ENCODE measurements around the gene YES1.
"Not testable (repeated sequence)": the region's sequence is repeated elsewhere in the genome, so short reads cannot be mapped to it uniquely, and the experiment has no call there.

The YES1 gene

DNA sequence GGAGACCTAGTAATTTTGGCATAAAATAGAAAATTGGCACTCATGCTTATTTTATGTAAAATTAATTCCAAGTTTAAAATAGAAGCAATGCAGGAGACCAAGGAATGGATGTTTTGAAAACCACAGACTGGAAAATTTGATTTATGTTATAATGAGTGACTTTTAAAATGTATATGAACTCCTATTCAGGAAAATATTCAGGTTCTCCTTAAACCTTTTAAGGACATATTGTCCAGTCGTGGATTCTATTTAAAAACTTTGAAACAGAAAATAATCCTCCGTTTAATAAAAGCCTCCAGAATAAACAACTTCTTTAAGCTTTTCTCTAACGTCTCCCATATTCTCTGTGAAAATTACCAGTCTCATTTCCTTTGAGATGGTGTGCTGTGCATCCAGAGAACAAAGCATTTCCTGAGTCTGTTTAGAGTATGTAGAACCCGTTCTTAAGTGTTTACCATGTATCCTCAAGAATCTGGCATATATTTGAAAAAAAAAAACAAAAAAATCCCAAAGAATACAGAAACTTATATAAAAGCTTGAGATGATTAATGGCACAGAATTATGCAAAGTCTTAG, 8.6 kb upstream of the YES1 start:
- no peak for DNase-seq

DNA sequence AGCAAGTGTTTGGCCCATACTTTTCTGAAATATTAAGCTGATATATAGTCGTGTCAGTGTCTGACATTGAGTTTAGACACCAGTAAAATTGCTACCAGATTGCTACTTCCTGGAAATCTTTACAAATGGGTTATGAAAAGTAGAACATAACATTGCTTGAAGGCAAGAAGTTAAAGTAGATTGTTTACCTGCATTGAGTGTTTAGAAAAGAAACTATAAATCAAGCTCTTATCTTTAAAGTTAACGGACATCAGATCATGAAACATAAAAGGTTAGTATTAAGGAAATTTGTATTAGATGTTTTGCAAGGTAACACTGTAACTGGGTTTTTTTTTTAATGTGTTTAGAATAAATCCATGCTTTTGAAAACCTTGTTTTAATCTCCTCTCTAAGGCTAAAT, 4.8 kb upstream of the YES1 start:
- DNase-seq: no peak

DNA sequence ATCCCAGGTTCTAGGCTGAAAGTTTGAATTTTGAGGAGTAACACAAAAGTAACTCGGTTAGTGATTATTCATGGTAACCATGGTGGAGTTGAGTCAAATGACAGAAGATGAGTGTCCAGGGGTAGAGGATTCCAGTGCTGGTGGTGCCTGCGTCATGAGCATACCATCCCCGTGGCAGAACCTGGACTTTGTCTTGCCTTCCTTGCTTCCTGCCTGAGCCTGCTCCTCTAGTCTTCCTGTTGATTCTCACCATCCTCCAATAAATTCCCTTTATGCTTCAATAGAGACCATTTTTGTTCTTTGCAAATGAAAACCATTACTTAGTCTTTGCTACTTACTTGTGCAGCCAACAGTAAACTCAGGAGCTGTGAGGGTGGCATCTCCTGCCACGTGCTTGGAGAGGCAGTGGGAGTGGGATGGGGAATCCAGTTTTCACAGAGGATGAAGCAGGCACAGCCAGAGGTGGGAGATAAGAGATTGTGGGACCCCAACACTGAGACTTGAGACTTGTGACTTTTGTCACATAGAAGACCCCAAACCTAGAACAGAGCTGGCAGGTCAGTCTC, 4.1 kb upstream of the YES1 start:
- no peak for DNase-seq

DNA sequence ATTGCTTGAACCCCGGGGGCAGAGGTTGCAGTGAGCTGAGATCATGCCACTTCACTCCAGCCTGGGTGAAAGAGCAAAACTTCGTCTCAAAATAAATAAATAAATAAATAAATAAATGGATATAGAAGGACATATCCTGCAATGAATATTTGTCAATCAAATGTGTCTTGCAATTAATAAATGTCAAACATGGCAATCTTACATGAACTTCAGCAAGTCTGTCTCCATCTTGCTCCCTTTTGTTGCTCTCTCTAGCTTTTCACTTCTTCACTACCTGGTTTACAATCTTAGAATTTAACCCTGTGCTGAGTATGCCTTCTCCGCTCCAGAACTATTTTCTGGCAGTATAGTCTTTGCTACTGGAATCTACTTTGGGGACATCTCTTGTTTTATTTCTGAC, 3.3 kb upstream of the YES1 start:
- DNase-seq: no peak

DNA sequence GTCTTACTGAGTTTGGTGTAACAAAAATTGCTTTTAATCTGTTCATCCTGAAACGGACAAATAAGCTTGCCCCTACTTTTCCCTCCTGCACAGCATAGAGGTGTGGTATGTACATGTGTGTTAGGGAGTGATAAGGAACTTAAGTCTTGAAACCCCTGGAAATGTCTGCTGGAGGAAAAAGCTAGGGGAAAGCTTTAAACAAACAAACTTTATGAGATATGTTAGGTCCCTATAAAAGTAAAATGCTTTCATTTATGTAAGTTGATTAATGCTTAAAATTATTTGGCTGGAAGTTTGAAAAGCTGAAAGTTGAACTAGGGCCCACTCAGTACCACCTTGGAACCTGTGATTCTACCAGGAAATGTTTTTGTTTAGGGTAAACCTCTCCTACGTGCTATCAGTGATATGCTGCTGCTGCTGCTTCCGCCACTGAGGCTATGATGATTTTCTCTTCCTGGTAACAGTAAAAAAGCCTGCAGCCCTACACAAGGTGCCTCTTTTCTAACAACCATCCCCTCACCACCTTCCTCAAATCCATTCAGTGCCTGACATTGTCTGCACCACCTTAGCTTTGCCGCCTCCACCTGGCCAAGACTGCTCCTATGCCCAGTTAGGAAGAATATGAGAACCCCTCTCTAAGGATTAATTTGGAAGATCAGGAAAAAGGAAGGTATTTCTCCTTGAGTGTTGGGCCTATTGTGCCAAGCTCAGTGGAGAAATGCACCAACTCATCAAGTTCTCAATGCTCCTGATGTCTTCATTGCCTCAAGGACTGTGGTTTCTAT, 2.5 kb upstream of the YES1 start:
- no peak for DNase-seq

DNA sequence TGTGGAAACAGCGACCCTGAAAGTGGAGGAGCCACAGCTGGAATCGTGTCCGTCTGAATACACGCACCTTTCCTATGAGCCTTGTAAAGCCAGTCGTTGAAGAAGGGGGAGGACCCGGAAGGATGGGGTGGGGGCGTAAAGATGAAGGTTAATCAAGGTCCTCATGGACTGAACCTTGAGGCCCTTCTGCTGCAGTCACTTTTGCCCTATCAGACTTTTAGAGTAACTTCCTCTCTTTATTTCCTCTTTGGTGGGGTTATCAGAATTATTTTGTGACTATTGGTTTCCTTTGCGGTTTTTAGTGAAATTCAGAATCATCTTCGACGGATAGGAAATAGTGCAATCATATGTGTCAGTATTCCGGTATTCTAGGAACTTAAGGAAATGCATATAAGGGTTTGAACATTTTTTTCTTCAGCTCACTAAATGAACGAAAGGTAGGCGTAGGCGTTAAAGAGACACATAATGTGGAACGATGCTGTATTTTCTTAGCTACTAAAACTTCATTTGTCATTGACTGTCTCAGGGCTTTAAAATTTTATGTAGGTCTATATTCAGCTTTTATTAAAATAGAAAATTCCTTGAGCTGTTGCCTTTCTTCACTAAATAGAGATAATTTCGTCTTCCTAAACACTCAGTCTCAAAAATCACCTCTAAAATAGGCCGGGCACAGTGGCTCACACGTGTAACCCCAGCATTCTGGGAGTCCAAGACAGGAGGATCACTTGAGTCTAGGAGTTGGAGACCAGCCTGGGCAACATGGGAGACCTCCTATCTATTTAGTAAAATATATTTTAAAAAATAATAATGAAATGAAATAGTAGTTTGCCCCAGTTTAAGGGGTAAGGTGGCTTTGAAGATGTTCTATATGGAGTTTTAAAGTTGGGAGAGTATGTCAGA, 1.4 kb upstream of the YES1 start:
- no peak for DNase-seq

DNA sequence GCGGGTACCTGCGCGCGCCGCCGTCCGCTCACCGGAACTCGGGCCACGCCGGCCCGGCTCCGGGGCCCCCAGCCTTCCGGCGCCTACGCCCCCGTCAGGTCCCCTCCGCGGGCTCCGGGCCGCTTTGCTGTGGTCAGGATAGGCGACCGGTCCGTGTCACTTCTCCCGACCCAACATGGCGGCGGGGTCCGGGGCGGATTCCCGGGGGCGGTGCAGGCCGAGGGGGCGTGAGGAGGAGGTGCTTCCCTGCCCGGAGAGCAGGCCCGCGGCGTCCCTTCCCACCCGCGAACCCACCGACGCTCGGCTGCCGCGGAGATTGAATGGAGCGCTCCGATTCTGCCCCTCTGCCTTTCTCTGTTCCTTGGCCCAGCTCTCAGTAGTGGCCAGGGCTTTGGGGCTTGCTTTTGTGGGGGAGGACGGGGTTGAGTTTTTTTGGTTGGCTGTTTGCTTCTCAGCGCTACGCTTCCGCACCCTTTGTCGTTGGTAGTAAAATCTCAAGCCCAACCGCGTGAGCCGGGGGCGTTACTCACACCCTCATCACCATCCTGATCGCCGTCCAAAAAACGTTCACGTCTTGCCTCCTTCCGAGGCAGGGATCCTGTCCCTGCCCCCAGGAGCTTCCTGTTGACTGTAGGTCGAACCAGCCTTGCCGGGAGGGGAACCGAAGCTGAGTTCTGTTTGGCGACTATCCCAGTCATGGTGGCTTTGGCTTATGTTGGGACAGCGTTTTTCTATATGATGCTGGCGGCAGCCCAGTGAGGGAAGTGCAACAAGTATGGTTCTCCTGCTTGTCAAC, 532 bp upstream of the YES1 start:
- peak; percentile 85 for DNase-seq

DNA sequence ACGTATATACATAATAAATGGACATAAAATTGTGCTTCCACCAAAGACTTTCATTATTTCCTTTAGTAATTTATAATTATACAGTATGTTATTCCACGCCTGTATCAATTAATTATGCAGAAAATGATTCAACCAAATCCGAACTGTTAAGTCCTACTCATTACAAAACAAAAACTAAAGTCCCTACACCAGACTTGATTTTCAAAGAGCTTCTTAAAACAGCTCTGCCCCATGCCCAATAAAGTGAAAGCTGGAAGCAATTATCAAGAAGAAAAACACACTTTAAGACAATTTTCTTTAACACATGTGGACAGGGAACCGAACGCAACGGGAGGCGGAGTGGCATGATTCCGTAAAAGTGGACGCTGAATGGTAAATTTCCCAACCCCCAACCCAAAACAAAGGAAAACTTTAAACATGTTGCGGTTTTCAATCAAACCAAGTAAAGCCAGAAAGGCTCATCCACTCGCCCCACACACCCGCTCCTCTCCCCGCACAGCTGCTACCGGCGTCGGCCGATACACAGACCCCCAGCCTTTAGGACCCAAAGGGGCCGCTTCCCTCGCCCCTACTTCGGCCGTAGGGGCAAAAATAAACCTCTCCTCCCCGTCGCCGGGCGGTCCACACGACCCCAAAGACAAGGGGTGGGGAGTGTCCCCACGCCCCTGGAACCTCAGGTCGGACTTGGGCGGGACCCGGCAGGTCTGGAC, 705 bp downstream of the YES1 start:
- peak; percentile 9 for DNase-seq

DNA sequence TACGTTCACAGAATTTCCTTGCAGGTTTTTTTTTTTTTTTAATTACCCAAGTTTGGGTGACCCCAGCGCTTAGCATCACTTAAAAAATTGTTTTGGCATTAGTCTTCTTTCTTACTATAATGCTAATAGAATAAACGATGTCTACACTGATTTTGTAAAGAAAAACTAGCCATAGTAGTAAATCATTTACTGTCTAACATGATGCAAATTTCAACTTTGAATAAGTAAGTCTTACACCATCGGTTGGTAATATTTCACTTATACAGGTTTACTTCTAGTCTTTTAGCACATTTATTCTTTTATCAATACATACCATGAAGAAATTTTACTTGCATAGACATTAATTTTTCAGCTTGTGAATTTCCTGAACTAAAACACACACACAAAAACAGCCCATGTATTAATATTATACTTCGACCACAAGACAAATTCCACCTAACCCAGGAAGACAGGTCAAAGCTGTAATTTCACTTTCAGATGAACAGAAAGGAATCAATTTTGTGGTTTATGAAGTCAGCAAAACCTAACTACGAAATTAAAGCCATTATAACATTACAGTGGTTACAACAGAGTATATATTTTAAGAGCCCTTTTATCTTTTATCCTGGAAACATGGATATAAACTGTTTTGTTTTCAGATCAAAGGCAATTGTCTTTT, 1.9 kb downstream of the YES1 start:
- DNase-seq: no peak

DNA sequence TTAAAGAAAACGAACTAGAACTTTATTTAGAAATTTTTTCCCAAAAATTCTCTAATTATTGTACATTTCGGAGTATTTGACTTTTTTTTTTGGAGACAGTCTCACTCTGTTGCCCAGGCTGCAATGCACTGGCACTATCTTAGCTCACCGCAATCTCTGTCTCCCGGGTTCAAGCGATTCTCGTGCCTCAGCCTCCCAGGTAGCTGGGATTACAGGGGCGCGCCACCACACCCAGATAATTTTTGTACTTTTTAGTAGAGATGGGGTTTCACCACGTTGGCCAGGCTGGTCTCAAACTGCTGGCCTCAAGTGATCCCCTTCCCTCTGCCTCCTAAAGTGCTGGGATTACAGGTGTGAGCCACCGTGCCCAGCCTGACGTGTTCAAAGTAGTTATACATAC, 2.8 kb downstream of the YES1 start:
- DNase-seq: not testable (repeated sequence)

DNA sequence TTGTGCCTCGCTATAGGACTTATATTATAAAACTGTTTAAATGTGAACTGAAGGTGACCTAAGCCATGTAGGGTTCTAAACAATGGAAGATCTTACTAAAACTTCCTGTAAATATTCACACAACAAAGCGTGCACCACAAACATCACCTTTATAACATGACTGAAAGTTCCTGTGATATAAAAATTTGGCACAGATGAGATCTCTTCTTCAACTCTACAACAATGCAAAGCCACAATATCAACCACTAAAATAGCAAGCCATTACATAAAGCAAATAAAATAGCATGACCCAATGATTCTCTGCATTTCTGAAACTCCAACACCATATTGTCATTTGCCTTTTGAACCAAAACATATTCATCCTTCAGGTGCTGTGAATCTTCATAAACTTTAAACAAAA, 3.5 kb downstream of the YES1 start:
- DNase-seq: peak; percentile 18

DNA sequence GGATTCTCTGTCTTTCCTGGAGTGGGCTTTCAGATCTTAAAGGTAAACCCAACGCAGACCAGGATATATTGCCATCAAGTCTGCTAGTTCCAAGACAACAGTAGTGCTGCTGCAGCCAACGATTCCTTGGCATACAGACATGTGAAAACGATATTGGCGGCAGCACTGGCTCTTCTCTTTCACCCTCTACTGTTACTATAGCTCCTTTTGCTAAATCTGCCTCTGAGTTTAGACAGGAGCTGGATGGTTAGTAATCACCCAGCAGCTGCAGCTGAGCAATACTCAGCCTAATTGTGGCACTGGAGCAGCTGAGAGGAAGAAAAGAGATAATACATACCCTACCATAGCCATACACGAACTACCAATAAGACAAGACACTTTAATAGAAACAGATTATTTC, 4.0 kb downstream of the YES1 start:
- no peak for DNase-seq

DNA sequence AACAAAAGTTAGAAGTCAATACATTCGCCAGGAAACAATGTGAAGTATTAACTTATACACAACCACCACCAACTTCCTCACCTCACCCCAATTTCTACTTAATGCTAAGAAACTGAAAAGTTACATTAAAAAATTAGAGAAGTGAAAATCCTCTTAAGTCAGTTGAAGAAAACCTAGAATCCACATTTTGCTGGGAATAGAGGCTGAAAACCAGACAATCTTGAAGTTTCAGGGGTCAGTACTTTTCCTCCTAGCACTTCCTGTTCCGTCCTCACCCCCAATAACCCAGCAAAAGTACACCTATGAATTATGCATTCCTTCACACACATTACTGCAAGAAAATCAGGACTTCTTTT, 6.3 kb downstream of the YES1 start:
- no peak for DNase-seq

DNA sequence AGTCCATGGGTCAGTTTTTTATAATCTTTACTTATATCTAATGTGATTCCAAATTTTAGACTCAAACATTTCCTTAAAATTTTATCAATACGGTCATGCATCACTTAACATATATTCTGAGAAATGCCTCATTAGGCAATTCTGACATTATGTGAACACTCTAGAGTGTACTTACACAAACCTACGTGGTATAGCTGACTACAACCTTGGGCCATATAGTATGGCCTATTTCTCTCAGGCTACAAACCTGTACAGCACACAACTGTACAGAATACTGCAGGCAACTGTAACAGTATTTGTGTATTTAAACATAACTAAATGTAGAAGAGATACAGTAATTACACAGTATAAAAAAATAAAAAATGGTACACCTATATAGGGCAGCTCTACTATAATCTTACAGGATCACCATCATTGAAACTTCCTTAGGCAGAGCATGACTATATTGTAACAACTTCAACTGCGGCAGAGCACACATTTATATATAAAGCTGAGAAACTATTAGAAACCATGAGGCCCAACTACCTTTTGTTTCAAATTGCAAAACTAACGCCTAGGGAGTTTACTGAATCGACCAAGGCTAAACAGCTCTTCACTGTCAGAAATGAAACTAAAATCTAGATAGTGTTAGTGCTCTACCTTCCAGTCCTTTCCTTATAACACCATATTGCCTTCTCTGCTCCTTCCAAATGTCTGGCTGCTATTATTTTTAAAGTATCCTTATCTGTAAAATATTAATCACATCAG, 6.9 kb downstream of the YES1 start:
- DNase-seq: no peak

DNA sequence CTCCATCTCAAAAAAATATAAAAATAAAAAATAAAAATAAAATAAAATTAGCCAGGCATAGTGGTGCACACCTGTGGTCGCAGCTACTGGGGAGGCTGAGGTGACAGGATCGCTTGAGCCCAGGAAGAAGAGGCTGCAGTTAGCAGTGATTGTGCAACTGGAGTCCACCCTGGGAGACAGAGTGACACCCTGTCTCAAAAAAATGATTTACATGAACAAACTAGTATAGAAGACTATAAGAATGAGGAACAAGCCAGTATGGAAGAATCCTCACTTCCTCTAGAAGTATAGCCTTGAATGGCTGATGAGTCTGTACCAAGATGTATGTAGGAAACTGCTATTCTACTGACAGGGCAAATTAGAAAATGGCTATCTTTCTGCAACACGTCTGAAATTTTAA, 10.9 kb downstream of the YES1 start:
- DNase-seq: no peak

DNA sequence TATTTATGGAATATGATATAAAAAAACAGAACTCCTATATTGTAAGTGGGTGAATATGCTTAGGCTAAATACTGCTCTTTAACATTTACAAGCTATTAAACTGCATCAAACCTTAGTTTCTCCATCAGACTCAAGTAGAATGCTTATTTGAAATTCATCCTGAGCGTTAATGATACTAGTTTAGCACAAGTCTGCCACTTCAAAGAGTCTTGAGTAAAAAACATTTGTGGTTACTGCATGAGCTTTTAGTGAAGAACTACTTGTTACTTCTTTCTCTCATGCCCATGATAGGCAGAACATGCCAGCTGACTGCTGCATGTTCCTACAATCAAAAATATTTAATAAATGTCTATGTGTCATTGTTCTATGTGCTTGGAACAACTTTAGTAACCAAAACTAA, 12.1 kb downstream of the YES1 start:
- DNase-seq: no peak

DNA sequence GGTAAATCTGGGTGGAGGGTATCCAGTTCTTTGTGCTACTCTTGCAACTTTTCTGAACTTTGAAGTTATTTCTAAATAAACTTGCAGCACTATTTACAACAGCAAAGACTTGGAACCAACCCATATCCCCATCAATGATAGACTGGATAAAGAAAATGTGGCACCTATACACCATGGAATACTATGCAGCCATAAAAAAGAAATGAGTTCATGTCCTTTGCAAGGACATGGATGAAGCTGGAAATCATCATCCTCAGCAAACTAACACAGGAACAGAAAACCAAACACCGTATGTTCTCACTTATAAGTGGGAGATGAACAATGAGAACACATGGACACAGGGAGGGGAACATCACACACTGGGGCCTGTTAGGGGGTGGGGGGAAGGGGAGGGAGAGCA, 16.7 kb downstream of the YES1 start:
- DNase-seq: not testable (repeated sequence)

DNA sequence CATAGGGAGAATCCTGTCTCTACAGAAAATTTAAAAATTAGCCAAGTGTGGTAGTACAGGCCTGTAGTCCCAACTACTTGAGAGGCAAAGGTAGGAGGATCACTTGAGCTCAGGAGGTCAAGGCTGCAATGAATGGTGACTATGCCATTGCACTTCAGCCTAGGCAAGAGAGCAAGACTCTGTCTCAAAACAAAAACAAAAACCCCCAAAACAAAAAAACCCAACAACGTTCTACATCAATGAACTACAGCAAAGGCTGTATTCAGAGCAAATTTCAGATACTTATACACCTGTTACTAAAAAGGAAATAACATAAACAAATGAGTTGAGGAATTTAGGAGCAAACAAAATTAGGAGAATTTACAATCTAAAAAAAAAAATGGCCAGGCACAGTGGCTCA, 22.6 kb downstream of the YES1 start:
- no peak for DNase-seq

DNA sequence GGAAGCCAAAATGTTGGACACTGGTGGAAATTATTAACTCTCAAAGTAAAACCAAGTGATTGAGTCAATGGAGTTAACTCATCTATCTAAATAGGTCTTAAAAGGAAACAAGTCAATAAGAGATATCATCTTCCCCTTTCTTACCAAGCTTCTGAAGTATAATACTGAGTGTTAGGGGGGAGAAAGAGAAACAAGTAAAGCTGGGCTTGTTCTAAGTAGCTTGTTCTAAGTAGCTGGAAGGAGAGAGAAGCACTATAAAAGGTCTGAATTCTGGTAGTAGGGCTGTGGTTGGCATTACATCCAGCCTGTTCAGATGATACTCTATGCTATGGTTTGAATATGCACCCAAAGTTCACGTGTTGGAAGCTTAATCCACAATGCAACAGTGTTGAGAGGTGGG, 26.8 kb downstream of the YES1 start:
- DNase-seq: no peak

DNA sequence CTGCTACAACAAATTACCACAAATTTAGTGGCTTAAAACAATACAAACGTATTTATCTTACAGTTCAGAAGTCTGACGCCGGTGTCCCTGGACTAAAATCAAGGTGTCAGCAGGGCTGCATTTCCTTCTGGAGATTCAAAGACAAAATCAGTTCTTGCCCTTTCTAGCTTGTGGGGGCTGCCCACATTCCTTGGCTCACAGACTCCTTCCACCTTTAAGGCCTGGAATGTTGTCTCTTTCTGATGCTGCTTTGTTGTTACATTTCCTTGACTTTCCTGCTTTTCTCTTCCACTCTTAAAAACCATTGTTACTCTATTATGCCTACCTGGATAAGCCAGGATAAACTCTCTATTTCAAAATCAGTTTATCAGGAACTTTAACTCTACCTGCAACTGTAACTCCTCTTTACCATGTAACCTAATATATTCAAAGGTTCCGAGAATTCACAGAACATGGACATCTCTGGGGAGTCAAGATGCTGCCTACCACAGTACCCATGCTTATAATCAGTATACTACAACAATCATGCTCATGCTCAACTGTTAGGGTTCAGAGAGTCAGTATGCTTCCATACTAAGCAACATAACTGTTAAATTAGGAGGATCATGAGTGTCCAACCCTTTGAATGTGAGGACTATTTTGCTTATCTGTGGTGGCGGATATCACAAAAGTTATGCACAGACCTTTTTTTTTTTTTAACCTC, 27.4 kb downstream of the YES1 start:
- no peak for DNase-seq
